IPS-11a (cell line): Measurements from ENCODE around the gene CR1.
"Not testable (repeated sequence)": the region's sequence is repeated elsewhere in the genome, so short reads cannot be mapped to it uniquely, and the experiment has no call there.

ENCODE experiments used
- H3K4me3 ChIP-seq: one replicate; pipeline ENCODE4 v1.5.1; 2013; ENCODE audit warnings: low read depth, low read length, control low read depth

The CR1 gene

DNA sequence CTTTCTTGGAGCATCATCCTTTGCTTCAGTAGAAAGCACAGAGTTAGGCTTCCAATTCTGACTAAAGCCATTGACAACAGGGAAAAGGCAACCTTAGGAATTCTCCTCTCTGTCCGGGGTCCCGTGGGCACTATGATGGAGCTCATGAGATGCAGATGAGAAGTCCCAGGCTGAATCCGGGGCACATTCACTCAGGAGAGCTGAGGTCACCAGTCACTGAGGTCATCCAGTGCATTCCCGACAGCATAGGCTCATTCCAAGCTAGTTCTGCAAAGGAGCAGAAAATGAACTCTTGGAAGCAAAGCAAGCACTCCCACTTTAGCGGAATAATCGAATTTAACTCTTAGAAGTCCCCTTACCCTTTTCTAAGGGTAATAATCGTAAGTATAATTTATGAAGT, 6.8 kb downstream of the CR1 start:
- no peak overlapping the region for H3K4me3 ChIP-seq

DNA sequence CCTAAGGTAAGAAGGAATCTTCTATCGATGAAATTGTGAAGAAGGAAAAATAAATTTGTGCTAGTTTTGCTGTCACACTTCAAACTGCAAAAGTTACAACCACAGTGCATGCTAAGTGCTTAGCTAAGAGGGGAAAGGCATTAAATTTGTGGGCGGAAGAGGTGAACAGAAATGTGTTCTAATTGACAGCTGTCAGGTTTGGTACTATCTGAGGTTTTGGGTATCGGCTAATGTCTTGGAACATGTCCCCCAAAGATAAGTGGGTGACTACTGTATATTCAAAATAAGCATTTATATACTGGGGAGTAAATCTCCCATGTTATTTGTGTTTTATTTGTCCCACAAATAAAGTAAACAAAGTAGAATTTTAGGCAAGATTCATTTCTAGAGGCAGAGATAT, 8.0 kb downstream of the CR1 start:
- no peak overlapping the region for H3K4me3 ChIP-seq

DNA sequence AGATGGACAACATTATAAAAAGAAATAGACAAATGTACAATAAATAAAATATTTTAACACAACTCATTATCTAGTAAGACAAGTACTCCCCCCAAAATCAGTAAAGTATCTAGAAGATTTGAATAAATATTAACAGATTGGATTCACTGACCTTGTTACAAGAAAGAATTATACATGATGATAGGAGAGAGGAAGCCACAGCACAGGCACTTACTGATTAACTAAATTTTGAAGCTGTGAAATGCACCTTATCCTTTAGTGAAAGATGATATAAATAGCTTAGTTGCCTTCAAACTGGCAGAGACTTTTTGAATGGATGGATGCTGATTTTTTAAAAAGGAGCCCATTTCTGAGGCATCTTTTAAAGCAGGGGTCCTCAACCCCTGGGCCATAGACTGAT, 8.5 kb downstream of the CR1 start:
- no peak overlapping the region for H3K4me3 ChIP-seq

DNA sequence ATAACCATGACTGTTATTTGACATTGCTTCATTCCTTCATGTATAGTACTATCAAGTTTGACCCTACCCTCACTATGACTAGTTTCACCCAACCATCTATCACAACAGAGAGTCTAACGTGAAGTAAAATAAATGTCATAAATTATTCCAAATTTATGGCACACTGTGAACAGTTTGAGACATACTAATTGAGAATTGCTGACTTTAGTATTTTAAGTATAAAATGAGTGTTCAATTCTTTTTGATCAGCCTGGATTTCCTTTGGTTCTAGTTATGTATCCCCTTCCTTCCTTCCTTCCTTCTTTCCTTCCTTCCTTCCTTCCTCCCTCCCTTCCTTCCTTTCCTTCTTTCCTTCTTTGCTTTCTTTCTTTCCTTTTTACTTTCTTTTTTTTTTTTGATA, 14.5 kb downstream of the CR1 start:
- no peak overlapping the region for H3K4me3 ChIP-seq

DNA sequence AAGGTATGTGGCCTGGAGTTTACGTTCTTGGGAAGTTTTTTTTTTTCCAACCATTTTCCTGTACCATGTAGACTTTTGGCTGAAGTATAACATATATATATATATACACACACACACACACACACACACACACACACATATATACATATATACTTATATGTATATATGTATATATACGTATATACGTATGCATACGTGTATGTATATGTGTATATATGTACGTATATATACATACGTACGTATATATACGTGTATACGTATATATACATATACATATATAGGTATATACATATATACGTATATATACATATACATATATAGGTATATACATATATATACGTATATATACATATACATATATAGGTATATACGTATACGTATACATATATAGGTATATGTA, 18.9 kb downstream of the CR1 start:
- H3K4me3 ChIP-seq: no peak overlapping the region

DNA sequence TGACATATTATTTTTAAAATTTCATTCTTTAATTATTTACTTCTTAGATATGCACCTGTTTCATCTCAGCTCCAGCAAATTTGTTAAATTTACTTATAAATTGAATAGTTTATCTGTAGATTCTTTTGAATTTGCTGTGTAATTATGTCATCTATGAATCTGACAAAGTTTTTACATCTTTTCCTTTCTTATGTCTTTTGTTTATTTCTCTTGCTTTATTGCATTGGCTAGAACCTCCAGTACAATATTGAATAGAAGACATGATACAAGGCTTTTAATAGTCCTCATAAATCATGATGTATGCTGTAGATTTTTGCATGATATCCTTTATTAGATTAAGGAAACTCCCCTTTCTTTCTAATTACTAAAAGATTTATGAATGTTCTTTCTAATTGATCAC, 20.8 kb downstream of the CR1 start:
- no peak overlapping the region for H3K4me3 ChIP-seq

DNA sequence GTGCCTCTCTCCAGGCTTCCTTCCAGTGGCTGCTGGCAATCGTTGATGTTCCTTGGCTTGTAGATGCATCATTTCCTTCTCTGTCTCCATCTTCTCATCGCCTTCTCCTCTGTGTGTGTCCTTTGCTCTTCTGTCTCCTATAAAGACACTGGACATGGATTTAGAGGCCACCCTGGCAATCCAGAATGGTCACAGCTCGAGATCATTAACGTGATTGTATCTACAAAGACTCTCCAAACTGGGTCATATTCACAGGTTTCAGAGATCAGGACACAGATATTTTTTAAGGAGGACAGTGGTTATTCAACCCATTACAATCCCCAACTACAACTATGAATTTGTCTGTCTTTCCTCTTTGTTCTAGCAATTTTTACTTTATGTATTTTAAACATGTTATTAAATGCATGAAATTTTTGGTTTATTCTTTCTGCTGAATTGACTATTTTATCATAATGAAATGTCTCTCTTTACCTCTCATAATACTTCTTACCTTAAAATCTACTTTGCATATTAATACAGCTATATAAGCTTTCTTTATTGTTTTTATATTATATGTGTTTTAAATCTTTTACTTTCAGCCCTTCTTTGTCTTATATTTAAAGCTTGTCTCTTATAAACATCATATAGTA, 22.8 kb downstream of the CR1 start:
- no peak overlapping the region for H3K4me3 ChIP-seq

DNA sequence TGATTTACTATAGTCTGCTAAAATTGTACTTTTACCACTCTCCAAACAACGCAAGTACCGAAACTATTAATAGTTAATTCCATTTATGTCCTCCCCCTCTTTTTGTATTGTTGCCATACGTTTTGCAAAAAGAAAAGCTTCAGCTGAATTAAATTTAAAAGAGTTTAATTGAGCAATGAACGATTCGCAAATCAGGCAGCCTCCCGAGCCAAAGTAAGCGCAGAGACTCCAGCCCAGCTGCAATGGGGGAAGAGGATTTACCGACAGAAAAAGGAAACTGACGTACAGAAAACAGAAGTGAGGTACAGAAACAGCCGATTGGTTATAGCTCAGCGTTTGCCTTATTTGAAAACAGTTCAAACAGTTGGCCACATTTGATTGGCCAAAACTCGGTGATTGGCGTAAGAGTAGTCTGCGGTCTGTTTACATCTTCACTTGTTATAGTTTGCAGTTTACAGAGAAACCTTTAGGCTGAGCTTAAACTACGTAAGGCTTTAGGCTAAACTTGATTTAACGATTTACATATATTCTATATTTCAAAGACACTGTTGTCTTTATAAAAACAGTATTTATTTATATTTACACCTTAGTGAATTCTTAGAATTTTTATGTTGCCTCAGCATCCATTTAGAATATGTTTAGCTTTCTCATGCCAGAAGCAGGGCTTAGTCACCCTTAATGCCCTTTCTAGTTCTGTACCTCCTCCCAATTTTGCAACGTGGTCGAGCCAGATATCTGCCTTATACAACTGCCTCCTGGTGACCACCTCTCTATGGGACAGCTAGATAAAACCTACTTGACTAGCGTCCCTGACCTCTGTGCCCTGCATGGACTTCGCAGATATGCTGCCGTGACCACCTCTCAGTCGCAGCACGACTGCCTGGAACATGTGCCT, 23.8 kb downstream of the CR1 start:
- no peak overlapping the region for H3K4me3 ChIP-seq

DNA sequence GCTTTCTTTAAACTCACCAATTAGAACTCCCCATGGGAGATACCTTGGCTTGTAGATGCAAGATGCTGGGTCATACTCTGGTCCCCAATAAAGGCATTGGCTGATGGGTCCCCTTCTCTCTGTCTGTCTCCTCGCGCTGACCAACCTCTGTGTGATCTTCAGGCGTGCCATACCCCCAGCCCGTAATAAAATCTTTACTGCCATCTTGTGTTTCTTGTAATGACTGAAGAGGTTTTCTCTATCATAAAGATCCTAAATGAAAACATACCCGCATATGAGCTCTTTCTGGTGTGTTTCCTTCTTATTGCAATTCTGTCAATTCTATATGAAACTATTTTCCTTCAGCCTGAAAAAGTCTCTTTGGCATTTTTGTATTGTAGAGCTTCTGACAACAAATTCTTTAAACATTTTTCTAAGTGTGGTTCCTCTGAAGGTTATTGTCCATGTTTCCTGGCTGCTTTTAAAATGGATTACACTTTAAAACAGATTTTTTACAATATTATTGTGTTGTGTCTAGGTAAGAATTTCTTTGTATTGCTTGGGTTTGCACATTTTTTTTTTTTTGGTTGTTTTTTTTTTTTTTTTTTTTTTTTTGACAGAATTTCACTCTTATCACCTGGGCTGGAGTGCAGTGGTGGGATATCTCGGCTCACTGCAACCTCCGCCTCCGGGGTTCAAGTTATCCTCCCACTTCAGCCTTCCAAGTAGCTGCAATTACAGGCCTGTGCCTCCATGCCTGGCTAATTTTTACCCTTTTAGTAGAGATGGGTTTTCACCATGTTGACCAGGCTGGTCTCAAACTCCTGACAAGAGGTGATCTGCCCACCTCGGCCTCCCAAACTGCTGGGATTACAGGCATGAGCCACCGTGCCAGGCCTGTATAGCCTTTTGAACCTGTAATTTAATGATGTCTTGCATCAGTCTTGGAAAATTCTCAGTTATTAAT, 24.7 kb downstream of the CR1 start:
- H3K4me3 ChIP-seq: not testable (repeated sequence)

DNA sequence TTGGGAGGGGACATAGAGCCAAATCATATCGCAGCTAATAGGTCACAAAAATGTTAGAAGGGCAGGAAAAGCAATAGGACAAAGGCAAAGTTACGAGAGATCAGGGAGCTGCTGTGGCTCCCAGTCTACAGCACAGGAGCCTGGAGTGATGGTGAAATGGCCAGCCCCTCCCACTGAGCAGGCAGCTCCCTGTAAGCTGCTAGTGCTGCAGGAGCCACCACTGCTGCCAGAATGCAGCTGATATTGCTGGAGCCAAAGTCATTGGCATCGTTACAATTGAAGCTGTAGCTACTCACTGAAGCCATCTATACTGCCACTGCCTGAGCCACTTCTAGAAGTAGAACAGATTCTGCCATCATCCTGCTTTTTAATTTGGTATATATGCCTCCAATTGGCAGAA, 29.3 kb downstream of the CR1 start:
- H3K4me3 ChIP-seq: not testable (repeated sequence)

DNA sequence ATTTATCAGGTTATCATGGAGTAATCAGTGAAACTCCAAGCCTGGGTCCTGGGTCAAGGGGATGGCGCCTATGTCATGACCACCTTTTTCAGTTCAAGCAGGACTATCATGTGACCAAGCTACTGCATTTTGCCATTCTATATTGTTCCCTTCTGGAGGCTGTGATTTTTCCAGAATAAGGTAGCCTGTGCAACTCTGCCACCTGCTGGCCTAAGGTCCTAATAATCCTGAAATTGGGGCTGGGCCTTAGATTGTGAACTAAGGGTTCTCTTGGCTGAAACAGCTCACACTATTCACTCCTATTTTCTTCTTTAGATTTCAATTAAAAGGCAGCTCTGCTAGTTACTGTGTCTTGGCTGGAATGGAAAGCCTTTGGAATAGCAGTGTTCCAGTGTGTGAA, 32.4 kb downstream of the CR1 start:
- H3K4me3 ChIP-seq: not testable (repeated sequence)

DNA sequence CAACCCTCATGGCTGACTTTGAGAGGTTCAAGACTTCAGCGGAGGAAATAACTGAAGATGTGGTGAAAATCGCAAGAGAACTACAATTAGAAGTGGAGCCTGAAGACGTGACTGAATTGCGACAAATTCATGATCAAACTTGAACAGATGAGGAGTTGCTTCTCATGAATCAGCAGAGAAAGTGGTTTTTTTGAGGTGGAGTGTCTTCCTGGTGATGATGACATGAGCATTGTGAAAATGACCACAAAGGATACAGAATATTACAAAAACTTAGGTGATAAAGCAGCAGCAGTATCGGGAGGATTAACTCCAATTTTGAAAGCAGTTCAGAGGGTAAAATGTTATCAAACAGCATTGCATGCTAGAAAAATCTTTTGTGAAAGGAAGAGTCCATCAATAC, 40.3 kb downstream of the CR1 start:
- not testable (repeated sequence) for H3K4me3 ChIP-seq

DNA sequence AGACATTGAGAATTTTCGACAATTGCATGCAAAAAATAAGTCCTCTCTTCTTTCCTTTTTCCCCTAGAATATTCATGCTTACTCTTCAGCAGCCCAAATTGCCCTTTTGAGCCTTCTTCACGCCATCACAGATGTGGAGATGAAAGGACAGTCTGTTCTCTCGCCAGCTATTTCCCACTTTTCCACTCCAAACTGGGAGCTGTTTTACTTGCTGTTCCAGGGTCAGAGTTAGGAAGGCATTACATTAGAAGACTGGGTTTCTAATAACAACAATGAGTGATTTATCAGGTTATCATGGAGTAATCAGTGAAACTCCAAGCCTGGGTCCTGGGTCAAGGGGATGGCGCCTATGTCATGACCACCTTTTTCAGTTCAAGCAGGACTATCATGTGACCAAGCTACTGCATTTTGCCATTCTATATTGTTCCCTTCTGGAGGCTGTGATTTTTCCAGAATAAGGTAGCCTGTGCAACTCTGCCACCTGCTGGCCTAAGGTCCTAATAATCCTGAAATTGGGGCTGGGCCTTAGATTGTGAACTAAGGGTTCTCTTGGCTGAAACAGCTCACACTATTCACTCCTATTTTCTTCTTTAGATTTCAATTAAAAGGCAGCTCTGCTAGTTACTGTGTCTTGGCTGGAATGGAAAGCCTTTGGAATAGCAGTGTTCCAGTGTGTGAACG, 50.9 kb downstream of the CR1 start:
- H3K4me3 ChIP-seq: not testable (repeated sequence)

DNA sequence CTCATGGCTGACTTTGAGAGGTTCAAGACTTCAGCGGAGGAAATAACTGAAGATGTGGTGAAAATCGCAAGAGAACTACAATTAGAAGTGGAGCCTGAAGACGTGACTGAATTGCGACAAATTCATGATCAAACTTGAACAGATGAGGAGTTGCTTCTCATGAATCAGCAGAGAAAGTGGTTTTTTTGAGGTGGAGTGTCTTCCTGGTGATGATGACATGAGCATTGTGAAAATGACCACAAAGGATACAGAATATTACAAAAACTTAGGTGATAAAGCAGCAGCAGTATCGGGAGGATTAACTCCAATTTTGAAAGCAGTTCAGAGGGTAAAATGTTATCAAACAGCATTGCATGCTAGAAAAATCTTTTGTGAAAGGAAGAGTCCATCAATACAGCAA, 58.9 kb downstream of the CR1 start:
- H3K4me3 ChIP-seq: not testable (repeated sequence)

DNA sequence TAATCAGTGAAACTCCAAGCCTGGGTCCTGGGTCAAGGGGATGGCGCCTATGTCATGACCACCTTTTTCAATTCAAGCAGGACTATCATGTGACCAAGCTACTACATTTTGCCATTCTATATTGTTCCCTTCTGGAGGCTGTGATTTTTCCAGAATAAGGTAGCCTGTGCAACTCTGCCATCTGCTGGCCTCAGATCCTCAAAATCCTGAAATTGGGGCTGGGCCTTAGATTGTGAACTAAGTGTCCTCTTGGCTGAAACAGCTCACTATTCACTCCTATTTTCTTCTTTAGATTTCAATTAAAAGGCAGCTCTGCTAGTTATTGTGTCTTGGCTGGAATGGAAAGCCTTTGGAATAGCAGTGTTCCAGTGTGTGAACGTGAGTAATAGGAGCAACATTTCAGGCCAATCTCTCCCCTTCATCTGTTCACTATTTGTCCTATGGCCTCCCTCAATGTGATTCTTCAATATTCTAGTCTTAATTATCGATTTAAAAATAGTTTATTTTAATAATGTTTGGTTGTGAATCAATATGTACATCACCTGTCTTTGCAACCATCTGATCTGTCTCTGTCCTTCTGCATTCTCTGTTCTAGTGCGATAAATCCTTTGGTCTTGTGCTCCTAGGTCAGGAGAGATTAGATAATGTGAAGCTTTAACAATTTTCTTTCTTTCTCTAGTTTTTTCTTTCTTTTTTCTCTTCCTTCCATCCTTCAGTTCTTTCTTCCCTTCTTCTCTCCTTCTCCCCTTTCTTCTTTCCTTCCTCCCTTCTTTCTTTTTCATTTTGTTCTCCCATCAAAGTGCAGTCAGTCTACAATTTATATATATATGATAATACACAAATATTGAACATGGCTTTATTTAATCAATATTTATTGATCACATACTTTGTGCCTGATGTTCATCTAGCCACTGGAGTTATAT, 69.8 kb downstream of the CR1 start:
- no peak overlapping the region for H3K4me3 ChIP-seq

DNA sequence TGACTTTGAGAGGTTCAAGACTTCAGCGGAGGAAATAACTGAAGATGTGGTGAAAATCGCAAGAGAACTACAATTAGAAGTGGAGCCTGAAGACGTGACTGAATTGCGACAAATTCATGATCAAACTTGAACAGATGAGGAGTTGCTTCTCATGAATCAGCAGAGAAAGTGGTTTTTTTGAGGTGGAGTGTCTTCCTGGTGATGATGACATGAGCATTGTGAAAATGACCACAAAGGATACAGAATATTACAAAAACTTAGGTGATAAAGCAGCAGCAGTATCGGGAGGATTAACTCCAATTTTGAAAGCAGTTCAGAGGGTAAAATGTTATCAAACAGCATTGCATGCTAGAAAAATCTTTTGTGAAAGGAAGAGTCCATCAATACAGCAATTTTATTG, 76.0 kb downstream of the CR1 start:
- H3K4me3 ChIP-seq: not testable (repeated sequence)

DNA sequence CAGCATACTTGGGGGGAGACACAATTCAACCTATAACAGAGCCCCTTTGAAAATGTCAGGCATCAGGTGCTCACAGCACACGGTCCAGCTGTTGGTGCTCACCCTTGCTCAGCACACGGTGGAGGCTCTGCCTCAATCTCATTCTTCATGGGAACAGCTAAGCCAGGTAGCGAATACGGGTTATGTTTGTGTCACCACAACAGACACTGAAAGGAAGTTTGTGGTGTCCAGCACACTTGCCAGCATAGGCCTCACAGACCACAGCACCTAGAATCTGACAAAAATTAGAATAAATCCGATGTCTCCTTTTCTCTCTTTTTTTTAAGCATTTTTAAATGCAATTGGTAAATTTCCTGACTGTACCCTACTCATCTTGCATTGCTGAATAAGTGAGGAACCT, 77.1 kb downstream of the CR1 start:
- H3K4me3 ChIP-seq: not testable (repeated sequence)

DNA sequence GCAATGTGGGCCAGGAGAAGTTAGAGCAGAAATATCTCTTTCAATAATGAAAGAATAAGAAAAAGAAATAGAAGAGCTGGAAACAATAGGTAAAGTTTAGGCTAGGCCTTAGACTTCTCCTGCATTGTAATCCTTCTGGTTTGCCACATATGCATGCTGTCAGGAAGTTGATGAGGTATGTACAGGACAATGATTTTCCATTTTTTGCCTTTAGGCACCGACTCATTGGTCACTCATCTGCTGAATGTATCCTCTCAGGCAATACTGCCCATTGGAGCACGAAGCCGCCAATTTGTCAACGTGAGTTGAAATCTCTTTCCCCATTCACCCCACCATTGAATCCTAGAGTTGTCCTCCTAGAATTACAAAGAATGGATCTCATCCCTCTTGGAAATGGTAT, 79.4 kb downstream of the CR1 start:
- not testable (repeated sequence) for H3K4me3 ChIP-seq

DNA sequence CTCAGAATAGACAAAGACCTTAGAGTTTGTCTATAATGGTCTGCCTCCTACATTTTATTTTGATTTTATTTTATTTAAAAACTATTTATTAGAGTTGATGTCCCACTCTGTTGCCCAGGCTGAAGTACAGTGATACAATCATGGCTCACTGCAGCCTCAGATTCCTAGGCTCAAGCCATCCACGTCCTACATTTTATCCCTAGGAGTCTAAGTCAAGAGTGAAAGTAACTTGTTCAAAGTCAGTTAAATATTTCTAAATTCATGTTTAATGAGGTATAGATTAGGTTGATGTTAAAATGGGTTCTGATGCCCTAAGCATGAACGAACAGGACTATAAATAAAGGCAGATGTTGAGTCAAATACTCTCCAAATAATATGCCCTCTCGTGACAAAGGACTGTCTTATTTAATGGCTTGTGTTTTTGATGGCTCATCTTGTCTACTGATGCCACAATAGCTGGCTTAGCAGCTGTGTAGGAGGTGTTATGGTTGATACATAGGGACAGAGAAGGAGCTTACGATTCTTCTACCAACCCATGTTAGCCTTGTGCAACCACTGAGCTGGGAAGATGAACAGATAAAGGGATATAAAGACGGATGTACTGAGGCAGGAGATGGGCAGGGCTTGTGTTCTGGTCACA, 83.0 kb downstream of the CR1 start:
- H3K4me3 ChIP-seq: no peak overlapping the region

DNA sequence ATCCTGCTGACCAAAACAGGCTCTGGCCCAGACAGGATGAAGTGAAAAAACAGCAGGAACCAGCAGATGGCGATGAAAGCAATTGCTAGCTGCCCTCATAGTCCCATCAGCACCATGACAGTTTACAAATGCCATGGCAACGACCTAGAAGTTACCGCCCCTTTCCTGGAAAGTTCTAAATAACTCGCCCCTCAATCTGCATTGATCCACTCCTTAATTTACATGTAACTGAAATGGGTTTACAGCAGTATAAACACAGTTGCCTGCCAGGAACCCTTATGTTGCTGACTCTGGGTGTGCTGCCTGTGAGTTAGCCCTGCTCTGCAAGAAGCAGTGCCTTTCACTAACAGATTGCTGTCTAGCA, 83.5 kb downstream of the CR1 start:
- H3K4me3 ChIP-seq: no peak overlapping the region
